ENCODE data around the gene BMAL1. TPM values are rescaled to one million over a fixed set of nuclear protein-coding genes. Genes with fewer than 3 reads are reported as not detected.

The BMAL1 gene
- total and polyA plus RNA-seq, 2 of the 4 experiments (the other 2 are of a cell fraction) = 8.8 to 9.9 TPM

DNA sequence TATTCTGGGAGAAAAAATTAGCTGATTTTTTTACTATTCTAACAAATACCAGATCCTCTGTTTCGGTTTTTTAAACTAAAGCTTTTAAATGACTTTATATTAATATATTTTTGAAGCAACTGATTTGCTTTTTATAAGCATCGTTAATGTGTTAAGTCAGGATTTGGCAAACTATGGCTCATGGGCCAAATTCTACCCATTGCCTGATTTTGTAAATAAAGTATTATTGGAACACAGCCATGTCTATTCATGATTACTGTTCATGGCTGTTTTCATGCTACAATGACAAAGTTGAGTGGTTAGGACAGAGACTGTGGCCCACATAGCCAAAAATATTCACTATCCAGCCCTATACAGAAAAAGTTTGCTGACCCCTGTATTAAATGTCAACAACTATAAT is 155.8 kb downstream of the BMAL1 start:
- H2AFZ ChIP-seq (replicated peaks; ENCODE audit: low read length, poor library complexity) = no peak overlapping the region
- DNase-seq = no peak
- no peak for ATAC-seq (ENCODE audit: low read depth)
- no TSS peak for BruUV-seq (replicated peaks)
- H2AK5ac ChIP-seq (ENCODE audit: low read depth, low read length) = no peak overlapping the region
- no peak overlapping the region for H2AK9ac ChIP-seq (replicated peaks; ENCODE audit: low read depth, low read length, poor library complexity)
- H3K27ac ChIP-seq (ENCODE audit: insufficient read depth, low read length) = no peak overlapping the region
- CTCF ChIA-PET = no interaction called here
- H3K14ac ChIP-seq (replicated peaks; ENCODE audit: low read depth, low read length) = no peak overlapping the region
- H2BK120ac ChIP-seq (ENCODE audit: low read depth, low read length) = no peak overlapping the region
- H3K9me1 ChIP-seq (ENCODE audit: insufficient read depth, low read length) = no peaks in the 10 kb centered on the region
- in situ Hi-C loops (cut with MboI; ENCODE audit: low sequenced_read_pairs) (no loop called here), dilution Hi-C loops (cut with HindIII; ENCODE audit: low sequenced_read_pairs, unreplicated experiment) (no loop called here), intact Hi-C loops (cut with micrococcal nuclease) (no loop called here)
- H3K23ac ChIP-seq (ENCODE audit: low read depth, low read length) = no peak overlapping the region
- TF ChIP-seq CHD1 (IDR thresholded peaks at IDR 0.05; ENCODE audit: low read depth, low read length) (no peak), POLR2A (IDR thresholded peaks at IDR 0.05; ENCODE audit: low read depth, low read length) (no peak), CTCF (conservative IDR thresholded peaks at IDR 0.05; ENCODE audit: low read depth, low read length) (no peak), RCOR1 (IDR thresholded peaks at IDR 0.05; ENCODE audit: insufficient replicate concordance, low read length) (no peak)
- H3K18ac ChIP-seq (ENCODE audit: low read depth, low read length) = no peak overlapping the region
- no CpG with 5 or more reads among the region's 2 CpGs for WGBS, 2 experiments (ENCODE audit: extremely low coverage in 2 of 2, insufficient read length in 1 of 2)
- H3K27me3 ChIP-seq (ENCODE audit: control insufficient read depth, insufficient read depth, low read length) = no peaks in the 10 kb centered on the region
- H3K56ac ChIP-seq (ENCODE audit: extremely low read depth, insufficient read depth, low read length) = no peak overlapping the region
- H3K36me3 ChIP-seq (ENCODE audit: control insufficient read depth, insufficient read depth, low read length) = no peaks in the 10 kb centered on the region
- H2BK5ac ChIP-seq (ENCODE audit: low read depth, low read length, poor library complexity, severe bottlenecking) = no peak overlapping the region
- H4K91ac ChIP-seq (ENCODE audit: insufficient read depth, low read depth, low read length) = no peak overlapping the region
- POLR2A ChIA-PET (ENCODE audit: unreplicated experiment) = no interaction called here
- H3K4ac ChIP-seq (ENCODE audit: low read depth, low read length) = no peak overlapping the region
- H4K5ac ChIP-seq (ENCODE audit: low read depth, low read length) = no peak overlapping the region
- H3K4me2 ChIP-seq (ENCODE audit: low read depth, low read length) = no peak overlapping the region
- H3K9ac ChIP-seq (ENCODE audit: low read depth, low read length) = no peak overlapping the region
- H4K20me1 ChIP-seq (ENCODE audit: insufficient read depth, low read length) = peaks cover 4% of the 10 kb centered on the region
- H2BK20ac ChIP-seq (ENCODE audit: low read depth, low read length) = no peak overlapping the region
- peaks cover 22 to 26% of the 10 kb centered on the region in 2 experiments for H3K79me1 ChIP-seq (ENCODE audit: low read depth in 1 of 2, low read length in 2 of 2)
- no peak overlapping the region for H4K8ac ChIP-seq (ENCODE audit: low read depth in 2 of 2, low read length in 2 of 2)
- no peaks in the 10 kb centered on the region for H3K9me3 ChIP-seq (ENCODE audit: control insufficient read depth, insufficient read depth, low read length)
- H3K4me3 ChIP-seq (ENCODE audit: insufficient read depth, low read depth, low read length) = no peak overlapping the region
- no peak overlapping the region for H2BK15ac ChIP-seq (ENCODE audit: low read depth, low read length)
- no peaks in the 10 kb centered on the region for H3K4me1 ChIP-seq (ENCODE audit: control insufficient read depth, insufficient read depth, low read length)

All from IMR-90 (cell line).